GM12872 (cell line): ENCODE measurements around the gene ARL9.

Source experiments
- TF ChIP-seq, protein P1 (sequence below): IDR thresholded peaks from 3 replicates; pipeline ENCODE4 v1.5.1; 2011; ENCODE audit warnings: low read depth, mild to moderate bottlenecking, low read length, moderate library complexity; ENCODE audit not compliant: insufficient read depth

Gene ARL9, protein sequence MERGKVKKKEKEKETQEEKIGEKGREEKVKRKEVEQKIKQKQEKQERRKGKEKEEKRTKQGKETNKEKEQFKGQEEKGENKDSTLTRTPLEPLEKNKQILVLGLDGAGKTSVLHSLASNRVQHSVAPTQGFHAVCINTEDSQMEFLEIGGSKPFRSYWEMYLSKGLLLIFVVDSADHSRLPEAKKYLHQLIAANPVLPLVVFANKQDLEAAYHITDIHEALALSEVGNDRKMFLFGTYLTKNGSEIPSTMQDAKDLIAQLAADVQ

DNA sequence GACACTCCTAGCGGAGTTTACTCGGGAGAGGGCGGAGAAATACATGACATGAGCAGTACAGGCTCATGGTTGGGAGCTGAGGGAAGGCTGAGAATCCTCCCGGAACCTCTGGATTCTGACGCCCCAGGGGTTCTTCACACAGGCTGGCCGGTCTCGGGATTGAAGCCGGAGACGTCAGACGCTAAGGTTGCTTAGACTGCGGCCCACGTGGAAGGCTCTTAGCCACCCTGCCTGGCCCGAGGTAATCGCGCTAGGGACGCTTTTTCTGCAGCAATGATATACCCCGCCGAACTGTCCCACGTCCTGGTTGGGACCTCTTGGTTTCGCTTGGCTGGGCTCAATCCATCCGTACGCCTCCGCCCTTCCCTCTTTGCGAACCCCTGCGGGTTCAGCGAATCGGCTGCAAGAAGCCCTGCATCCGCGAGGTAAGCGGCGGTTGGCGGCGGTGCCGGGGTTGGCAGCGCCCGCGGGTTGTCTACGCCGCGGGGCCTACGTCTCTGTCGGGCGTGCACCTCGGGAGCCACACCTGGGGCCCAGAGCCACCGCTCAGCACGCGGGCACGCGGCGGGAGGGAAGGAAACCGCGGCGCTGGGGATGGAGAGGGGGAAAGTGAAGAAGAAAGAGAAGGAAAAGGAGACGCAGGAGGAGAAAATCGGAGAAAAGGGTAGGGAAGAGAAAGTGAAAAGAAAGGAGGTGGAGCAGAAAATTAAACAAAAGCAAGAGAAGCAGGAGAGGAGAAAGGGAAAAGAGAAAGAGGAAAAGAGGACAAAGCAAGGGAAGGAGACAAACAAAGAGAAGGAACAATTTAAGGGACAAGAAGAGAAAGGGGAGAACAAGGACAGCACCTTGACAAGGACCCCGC, at the start of gene ARL9:
Gene ARL9 (plus strand): TSS at position 523 of the 862 bp plus-strand sequence. CDS start 72 bp downstream, at position 595.
- TF ChIP-seq, protein P1, sequence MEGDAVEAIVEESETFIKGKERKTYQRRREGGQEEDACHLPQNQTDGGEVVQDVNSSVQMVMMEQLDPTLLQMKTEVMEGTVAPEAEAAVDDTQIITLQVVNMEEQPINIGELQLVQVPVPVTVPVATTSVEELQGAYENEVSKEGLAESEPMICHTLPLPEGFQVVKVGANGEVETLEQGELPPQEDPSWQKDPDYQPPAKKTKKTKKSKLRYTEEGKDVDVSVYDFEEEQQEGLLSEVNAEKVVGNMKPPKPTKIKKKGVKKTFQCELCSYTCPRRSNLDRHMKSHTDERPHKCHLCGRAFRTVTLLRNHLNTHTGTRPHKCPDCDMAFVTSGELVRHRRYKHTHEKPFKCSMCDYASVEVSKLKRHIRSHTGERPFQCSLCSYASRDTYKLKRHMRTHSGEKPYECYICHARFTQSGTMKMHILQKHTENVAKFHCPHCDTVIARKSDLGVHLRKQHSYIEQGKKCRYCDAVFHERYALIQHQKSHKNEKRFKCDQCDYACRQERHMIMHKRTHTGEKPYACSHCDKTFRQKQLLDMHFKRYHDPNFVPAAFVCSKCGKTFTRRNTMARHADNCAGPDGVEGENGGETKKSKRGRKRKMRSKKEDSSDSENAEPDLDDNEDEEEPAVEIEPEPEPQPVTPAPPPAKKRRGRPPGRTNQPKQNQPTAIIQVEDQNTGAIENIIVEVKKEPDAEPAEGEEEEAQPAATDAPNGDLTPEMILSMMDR, result no peak

DNA sequence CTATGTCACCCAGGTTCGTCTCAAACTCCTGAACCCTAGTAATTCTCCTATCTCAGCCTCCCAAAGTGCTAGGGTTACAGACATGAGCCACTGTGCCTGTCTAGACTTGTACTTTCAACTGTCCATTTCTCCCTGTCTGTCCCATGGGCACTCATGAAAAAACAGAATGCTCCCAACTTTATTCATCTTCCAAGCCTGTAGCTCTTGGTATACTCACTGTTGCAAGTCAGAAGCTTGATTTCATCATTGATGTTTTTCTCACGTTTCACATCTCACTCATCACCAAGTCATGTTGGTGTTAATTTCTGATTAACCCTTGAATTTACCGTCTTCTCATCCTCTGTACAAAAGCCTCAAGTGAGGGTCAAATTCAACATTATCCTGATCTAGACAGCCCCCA, 45.5 kb upstream of the ARL9 start:
- TF ChIP-seq, protein P1, result no peak

DNA sequence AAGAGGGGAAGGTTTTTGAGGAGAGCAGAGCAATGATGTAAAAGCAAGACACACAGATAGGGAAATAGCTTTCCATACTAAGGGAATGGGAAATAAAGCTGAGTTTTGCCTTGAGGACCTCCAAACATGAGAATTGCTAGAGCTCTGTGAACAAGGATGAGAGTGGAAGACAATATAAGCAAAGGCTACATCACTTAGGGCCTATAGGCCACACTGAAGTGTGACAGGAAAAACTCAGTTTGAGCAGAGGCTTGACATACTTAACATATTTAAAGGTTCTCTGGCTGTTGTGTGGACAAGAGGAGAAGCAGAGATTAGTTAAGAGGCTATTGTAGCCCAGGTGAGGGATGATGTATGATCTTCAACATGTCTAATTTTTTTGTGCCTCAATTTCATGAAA, 43.4 kb upstream of the ARL9 start:
- TF ChIP-seq, protein P1, result no peak

DNA sequence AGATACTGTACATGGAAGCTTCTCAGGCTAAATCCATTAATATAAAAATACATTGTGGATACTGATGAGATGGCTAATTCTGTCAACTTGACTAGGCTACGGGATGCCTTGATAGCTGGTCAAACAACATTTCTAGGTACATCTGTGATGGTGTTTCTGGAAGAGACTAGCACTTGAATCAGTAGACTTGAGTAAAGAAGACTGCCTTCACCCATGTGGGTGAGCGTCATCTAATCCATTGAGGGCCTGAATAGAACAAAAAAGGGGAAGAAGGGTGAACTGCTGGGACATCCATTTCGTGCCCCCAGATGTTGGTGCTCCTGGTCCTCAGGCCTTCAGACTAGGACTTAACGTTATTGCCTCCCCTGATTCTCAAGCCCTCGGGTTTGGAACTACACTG, 41.9 kb upstream of the ARL9 start:
- TF ChIP-seq, protein P1, result no peak

DNA sequence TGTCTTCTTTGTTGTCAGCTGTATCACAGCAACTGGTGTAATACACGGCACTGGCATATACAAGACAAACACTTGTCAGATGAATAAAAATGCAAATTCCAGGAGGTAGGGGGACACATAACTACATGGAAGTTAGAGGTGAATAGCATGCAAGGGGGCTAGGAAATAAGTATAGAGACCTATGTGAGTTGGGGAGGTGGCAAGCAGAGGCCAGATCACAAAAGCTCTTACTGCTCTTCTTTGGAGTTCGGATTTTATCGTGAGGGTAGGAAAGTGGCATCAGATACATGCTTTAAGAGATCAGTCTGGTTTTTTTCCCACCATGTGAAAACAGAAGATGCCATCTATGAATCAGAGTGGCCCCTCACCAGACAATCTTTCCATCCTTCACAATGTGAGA, 41.0 kb upstream of the ARL9 start:
- TF ChIP-seq, protein P1, result no peak

DNA sequence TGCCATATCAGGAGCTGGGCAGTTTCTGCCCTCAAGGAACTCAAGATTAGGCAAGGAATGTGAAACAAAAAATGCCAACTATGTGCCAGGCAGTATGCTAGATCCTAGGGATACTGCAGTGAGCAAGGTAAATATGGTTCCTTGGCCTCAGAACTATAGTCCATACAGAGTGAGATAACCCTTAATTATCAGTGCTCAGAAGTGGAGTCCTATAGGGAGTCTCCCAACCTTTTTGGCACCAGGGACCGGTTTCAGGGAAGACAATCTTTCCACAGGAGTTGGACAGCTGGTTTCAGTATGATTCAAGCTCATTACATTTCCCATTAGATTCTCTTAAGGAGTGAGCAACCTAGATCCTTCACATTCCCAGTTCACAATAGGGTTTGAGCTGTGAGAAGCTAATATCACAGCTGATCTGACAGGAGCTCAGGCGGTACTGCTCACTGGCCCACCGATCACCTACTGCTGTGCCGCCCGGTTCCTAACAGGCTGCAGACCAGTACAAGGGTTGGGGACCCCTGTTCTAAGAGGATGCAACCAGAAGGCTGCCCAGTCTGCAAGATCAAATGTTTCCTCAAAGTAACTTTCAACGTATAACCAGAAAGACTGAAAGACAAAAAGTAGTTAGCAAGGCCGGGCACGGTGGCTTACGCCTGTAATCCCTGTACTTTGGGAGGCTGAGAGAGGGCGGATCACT, 39.8 kb upstream of the ARL9 start:
- TF ChIP-seq, protein P1, result no peak

DNA sequence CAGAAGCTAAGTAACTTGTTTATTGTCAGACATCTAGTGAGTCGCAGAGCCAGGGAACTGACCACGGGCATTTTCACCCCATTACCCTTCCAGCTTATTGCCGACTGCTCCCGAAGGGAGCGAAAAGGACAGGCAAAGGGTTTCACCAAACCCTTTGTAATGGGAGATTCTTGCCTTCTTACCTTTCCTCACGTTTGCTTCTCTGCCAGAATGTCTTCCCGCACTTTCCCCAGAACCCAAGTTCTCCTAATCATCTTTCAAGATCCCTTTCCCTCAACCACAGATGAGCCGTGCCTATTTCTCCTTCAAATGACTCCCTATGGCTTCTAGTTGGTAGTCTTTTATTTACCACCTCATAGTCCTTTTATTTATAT, 38.7 kb upstream of the ARL9 start:
- TF ChIP-seq, protein P1, result no peak
